Liver (tissue), 9 donors: ENCODE results near the gene CWC25. TPM values are rescaled to one million over a fixed set of nuclear protein-coding genes. Genes with fewer than 3 reads are reported as not detected.

Experiments
- DNase-seq: peaks from one replicate; pipeline ENCODE4 v3.0.0-alpha.2; 2017; ENCODE audit warnings: low spot score
- H3K27ac ChIP-seq, 2 donors: one replicate each; pipeline ENCODE4 v1.7.0; 2013; ENCODE audit warnings: inconsistent platforms in 2 of 2, low read length in 2 of 2, control low read depth in 1 of 2, low read depth in 1 of 2, mild to moderate bottlenecking in 1 of 2
- H3K27me3 ChIP-seq, 4 donors: one replicate each; pipeline versions ENCODE4 v1.6.1 to v1.7.0; 2013; ENCODE audit warnings: low read length in 3 of 4, inconsistent platforms in 1 of 4, mild to moderate bottlenecking in 1 of 4, moderate library complexity in 1 of 4; ENCODE audit not compliant: control insufficient read depth in 4 of 4, insufficient read depth in 4 of 4
- H3K36me3 ChIP-seq, 4 donors: one replicate each; pipeline versions ENCODE4 v1.6.1 to v1.7.0; 2013; ENCODE audit warnings: low read length in 3 of 4, mild to moderate bottlenecking in 3 of 4, low read depth in 1 of 4, moderate library complexity in 1 of 4; ENCODE audit not compliant: control insufficient read depth in 4 of 4, insufficient read depth in 3 of 4
- H3K4me1 ChIP-seq, 4 donors: one replicate each; pipeline versions ENCODE4 v1.6.1 to v1.7.0; 2013; ENCODE audit warnings: low read length in 3 of 4, mild to moderate bottlenecking in 3 of 4, moderate library complexity in 1 of 4; ENCODE audit not compliant: control insufficient read depth in 4 of 4, insufficient read depth in 4 of 4
- H3K4me3 ChIP-seq, 3 donors: one replicate each; pipeline versions ENCODE4 v1.6.1 to v1.7.0; 2013; ENCODE audit warnings: low read length in 3 of 3, control low read depth in 1 of 3, low read depth in 1 of 3, mild to moderate bottlenecking in 1 of 3
- H3K9ac ChIP-seq, 2 donors: one replicate each; pipeline ENCODE4 v1.7.0; 2013; ENCODE audit warnings: low read length in 2 of 2, mild to moderate bottlenecking in 2 of 2, moderate library complexity in 2 of 2, control low read depth in 1 of 2, low read depth in 1 of 2
- H3K9me3 ChIP-seq, 4 donors: one replicate each; pipeline versions ENCODE4 v1.6.1 to v1.7.0; 2013; ENCODE audit warnings: low read length in 3 of 4; ENCODE audit not compliant: control insufficient read depth in 4 of 4
- EGR1 ChIP-seq, 2 donors: IDR thresholded peaks; 2 replicates each; pipeline ENCODE4 v1.6.1; 2016 to 2018; ENCODE audit warnings: antibody characterized with exemption in 2 of 2, low read depth in 2 of 2
- FOXA1 ChIP-seq: IDR thresholded peaks from 2 replicates; pipeline ENCODE4 v1.6.1; 2016; ENCODE audit warnings: antibody characterized with exemption
- FOXA2 ChIP-seq: IDR thresholded peaks from 2 replicates; pipeline ENCODE4 v1.6.1; 2016; ENCODE audit warnings: antibody characterized with exemption
- GABPA ChIP-seq, 2 donors: IDR thresholded peaks in 1 of 2; conservative IDR thresholded peaks in 1 of 2; 2 replicates each; pipeline ENCODE4 v1.6.1; 2016; ENCODE audit warnings: antibody characterized with exemption in 2 of 2, mild to moderate bottlenecking in 1 of 2, moderate library complexity in 1 of 2
- HNF4A ChIP-seq, 2 donors: conservative IDR thresholded peaks; 2 replicates each; pipeline ENCODE4 v1.6.1; 2016; ENCODE audit warnings: antibody characterized with exemption in 2 of 2, mild to moderate bottlenecking in 2 of 2
- HNF4G ChIP-seq: IDR thresholded peaks from 2 replicates; pipeline ENCODE4 v1.6.1; 2016; ENCODE audit warnings: antibody characterized with exemption
- JUND ChIP-seq, 2 donors: IDR thresholded peaks; 2 replicates each; pipeline ENCODE4 v1.6.1; 2016; ENCODE audit warnings: antibody characterized with exemption in 2 of 2
- NR2F2 ChIP-seq: IDR thresholded peaks from 2 replicates; pipeline ENCODE4 v1.6.1; 2016; ENCODE audit warnings: antibody characterized with exemption
- RXRA ChIP-seq, 2 donors: IDR thresholded peaks; 2 replicates each; pipeline ENCODE4 v1.6.1; 2017 to 2018; ENCODE audit warnings: antibody characterized with exemption in 2 of 2, mild to moderate bottlenecking in 1 of 2
- SP1 ChIP-seq: IDR thresholded peaks from 2 replicates; pipeline ENCODE4 v1.6.1; 2018; ENCODE audit warnings: antibody characterized with exemption, mild to moderate bottlenecking
- YY1 ChIP-seq: IDR thresholded peaks from 2 replicates; pipeline ENCODE4 v1.6.1; 2016; ENCODE audit warnings: antibody characterized with exemption, mild to moderate bottlenecking
- WGBS: extraction: QIAGEN DNeasy Blood & Tissue Kit; methylation state at CpG from one replicate; pipeline ENCODE4 v1.1.7; 2013; 5-methylcytosine and 5-hydroxymethylcytosine counted together
- polyA plus RNA-seq, 2 donors: library from polyadenylated mRNA; stranded (reverse) in 1 of 2; unstranded in 1 of 2; fragments of 200-250 nt in 1 of 2; fragments of >200 nt in 1 of 2; fragmentation: Nextera tagmentation in 1 of 2; extraction: Ambion mirVana in 1 of 2; gene quantifications; one replicate each; pipeline versions ENCODE4 v1.2.1 to v1.2.3, GENCODE V29; 2013 to 2015
- total RNA-seq, 2 donors: library from RNA; depleted of rRNA; stranded (reverse); fragments of >200 nt; gene quantifications; one replicate each; pipeline ENCODE4 v1.2.3, GENCODE V29; 2014
- TF ChIP-seq, protein P1 (sequence below): IDR thresholded peaks from 2 replicates; pipeline ENCODE4 v1.6.1; 2016; ENCODE audit warnings: antibody characterized with exemption
- TF ChIP-seq, protein P2 (sequence below): fragments of 150-350 bp; IDR thresholded peaks from 2 replicates; pipeline ENCODE4 v1.5.1; 2017; ENCODE audit warnings: improper control_type of control experiment, low read depth, low read length; ENCODE audit not compliant: missing input control
- TF ChIP-seq, protein P3 (sequence below): IDR thresholded peaks from 2 replicates; pipeline ENCODE4 v1.6.1; 2016; ENCODE audit warnings: antibody characterized with exemption, mild to moderate bottlenecking
- donor health status: healthy.
- donor health status: healthy.
- donor health status: healthy.
- donor health status: healthy.
- donor health status: healthy.

Gene CWC25
- total and polyA plus RNA-seq, 4 donors, result 5.7 to 10.0 (median 7.4) TPM

DNA sequence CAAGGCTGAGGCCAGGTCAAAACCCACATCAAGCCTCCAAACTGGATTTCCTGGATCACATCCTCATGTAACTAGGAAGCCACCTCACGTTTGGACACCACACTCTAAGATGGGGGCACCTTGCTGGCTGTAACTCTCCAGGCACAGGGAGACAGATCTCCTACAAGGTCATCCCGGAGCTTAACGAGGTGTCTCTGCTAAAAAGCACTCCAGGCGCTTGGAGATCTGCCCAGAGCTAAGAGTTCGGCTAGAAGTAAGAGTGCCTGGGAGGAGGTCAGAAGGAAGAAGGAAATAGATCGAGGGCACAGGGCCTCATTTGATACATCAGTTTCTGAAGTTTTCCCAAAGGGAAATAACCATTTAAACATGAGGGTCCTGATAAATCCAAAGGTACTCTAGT, 56.7 kb downstream of the CWC25 start (continued):
- TF ChIP-seq, protein P1, sequence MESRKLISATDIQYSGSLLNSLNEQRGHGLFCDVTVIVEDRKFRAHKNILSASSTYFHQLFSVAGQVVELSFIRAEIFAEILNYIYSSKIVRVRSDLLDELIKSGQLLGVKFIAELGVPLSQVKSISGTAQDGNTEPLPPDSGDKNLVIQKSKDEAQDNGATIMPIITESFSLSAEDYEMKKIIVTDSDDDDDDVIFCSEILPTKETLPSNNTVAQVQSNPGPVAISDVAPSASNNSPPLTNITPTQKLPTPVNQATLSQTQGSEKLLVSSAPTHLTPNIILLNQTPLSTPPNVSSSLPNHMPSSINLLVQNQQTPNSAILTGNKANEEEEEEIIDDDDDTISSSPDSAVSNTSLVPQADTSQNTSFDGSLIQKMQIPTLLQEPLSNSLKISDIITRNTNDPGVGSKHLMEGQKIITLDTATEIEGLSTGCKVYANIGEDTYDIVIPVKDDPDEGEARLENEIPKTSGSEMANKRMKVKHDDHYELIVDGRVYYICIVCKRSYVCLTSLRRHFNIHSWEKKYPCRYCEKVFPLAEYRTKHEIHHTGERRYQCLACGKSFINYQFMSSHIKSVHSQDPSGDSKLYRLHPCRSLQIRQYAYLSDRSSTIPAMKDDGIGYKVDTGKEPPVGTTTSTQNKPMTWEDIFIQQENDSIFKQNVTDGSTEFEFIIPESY, result no peak

DNA sequence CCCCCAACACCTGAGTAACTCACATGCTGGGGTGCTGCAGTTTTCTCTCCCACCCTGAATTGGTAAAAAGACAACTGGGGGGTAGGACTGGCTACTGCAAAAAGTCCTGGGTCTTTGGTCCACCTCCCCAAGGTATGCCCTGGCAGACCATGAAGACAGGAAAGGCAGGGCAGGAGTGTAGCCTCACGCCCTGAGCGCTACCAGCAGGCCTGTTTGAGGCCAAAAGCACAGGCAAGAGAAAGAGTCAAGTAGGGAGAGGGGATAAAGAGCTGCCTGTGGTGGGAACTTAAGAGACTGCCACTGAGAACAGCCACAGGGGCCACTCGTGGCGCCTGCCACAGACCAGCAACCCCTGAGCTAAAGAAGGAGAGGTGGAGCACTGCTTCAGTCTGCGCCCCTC, 58.8 kb downstream of the CWC25 start:
- Histone ChIP-seq H3K4me1 (peaks cover 0 to 2% (median 0%) of the 10 kb centered on the region in 4 donors), H3K4me3 (no peak overlapping the region), H3K27ac (no peak overlapping the region), H3K27me3 (no peaks in the 10 kb centered on the region), H3K9ac (no peak overlapping the region), H3K9me3 (no peaks in the 10 kb centered on the region), H3K36me3 (peaks cover 29 to 86% (median 49%) of the 10 kb centered on the region in 4 donors)
- TF ChIP-seq EGR1 (IDR thresholded peaks at IDR 0.05; ENCODE audit: low read depth in 2 of 2) (no peak), NR2F2 (no peak), HNF4A (conservative IDR thresholded peaks at IDR 0.05) (no peak), RXRA (IDR thresholded peaks at IDR 0.05) (no peak), HNF4G (no peak), FOXA1 (no peak), GABPA (IDR thresholded peaks at IDR 0.05 in 1 of 2, conservative IDR thresholded peaks at IDR 0.05 in 1 of 2) (no peak), SP1 (no peak)
- TF ChIP-seq, protein P2, sequence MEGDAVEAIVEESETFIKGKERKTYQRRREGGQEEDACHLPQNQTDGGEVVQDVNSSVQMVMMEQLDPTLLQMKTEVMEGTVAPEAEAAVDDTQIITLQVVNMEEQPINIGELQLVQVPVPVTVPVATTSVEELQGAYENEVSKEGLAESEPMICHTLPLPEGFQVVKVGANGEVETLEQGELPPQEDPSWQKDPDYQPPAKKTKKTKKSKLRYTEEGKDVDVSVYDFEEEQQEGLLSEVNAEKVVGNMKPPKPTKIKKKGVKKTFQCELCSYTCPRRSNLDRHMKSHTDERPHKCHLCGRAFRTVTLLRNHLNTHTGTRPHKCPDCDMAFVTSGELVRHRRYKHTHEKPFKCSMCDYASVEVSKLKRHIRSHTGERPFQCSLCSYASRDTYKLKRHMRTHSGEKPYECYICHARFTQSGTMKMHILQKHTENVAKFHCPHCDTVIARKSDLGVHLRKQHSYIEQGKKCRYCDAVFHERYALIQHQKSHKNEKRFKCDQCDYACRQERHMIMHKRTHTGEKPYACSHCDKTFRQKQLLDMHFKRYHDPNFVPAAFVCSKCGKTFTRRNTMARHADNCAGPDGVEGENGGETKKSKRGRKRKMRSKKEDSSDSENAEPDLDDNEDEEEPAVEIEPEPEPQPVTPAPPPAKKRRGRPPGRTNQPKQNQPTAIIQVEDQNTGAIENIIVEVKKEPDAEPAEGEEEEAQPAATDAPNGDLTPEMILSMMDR, result no peak
- no peak for DNase-seq
- 92% methylated on average over 5 of the region's 5 CpGs for WGBS

DNA sequence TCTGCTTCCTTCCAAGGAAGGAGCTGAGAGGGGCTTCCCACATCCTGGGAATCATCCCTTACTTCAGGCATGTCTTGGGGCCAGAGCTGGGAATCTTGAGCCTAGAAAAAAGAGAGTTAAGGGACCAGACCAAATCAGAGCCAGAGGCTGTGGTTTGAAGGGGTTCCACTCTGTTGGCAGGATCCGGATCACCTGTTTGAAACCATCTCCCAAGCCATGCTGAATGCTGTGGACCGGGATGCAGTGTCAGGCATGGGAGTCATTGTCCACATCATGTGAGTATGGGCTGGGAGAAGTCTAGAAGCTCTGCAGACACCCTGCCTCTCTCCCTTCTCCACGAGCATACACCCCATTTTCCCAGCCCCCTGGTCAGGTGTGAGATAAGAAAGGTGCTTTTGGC, 62.9 kb downstream of the CWC25 start:
- WGBS, result 71% methylated on average over 3 of the region's 3 CpGs
- no peak for DNase-seq
- peaks cover 29 to 72% (median 50%) of the 10 kb centered on the region in 4 donors for H3K36me3 ChIP-seq
- no peaks in the 10 kb centered on the region for H3K9me3 ChIP-seq
- TF ChIP-seq, protein P3, sequence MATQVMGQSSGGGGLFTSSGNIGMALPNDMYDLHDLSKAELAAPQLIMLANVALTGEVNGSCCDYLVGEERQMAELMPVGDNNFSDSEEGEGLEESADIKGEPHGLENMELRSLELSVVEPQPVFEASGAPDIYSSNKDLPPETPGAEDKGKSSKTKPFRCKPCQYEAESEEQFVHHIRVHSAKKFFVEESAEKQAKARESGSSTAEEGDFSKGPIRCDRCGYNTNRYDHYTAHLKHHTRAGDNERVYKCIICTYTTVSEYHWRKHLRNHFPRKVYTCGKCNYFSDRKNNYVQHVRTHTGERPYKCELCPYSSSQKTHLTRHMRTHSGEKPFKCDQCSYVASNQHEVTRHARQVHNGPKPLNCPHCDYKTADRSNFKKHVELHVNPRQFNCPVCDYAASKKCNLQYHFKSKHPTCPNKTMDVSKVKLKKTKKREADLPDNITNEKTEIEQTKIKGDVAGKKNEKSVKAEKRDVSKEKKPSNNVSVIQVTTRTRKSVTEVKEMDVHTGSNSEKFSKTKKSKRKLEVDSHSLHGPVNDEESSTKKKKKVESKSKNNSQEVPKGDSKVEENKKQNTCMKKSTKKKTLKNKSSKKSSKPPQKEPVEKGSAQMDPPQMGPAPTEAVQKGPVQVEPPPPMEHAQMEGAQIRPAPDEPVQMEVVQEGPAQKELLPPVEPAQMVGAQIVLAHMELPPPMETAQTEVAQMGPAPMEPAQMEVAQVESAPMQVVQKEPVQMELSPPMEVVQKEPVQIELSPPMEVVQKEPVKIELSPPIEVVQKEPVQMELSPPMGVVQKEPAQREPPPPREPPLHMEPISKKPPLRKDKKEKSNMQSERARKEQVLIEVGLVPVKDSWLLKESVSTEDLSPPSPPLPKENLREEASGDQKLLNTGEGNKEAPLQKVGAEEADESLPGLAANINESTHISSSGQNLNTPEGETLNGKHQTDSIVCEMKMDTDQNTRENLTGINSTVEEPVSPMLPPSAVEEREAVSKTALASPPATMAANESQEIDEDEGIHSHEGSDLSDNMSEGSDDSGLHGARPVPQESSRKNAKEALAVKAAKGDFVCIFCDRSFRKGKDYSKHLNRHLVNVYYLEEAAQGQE, result no peak
- no peak for TF ChIP-seq YY1
- TF ChIP-seq JUND (IDR thresholded peaks at IDR 0.05), result no peak
- TF ChIP-seq, protein P2, result no peak
- TF ChIP-seq, protein P1, result no peak
- TF ChIP-seq HNF4G, result no peak
- no peak for TF ChIP-seq FOXA2
- H3K27me3 ChIP-seq, result no peaks in the 10 kb centered on the region
- H3K27ac ChIP-seq, result no peak overlapping the region
- no peak overlapping the region for H3K9ac ChIP-seq
- H3K4me3 ChIP-seq, result no peak overlapping the region
- peaks cover 0 to 2% (median 0%) of the 10 kb centered on the region in 4 donors for H3K4me1 ChIP-seq
